PC-3 (cell line): Measurements from ENCODE around the gene IGIP. TPM values are rescaled to one million over a fixed set of nuclear protein-coding genes. Genes with fewer than 3 reads are reported as not detected.
A peak's percentile ranks its signal among the peaks of the same experiment; 100 is the strongest.

Experiments
- ATAC-seq: fragments of 200-7000 bp; cut with Tn5 transposase; 2 replicates; pipeline ENCODE4 v1.9.1; 2020; ENCODE audit warnings: mild to moderate bottlenecking, moderate library complexity
- BruUV-seq: library from RNA; stranded (reverse); fragments of 400-500 nt; replicated peaks from 2 replicates; lab custom pipeline; 2021; lab: Mats Ljungman, UMichigan
- CTCF ChIA-PET: fragments of 300-600 bp; sonication (Branson Sonifier 250); formaldehyde crosslinking; loops from one replicate; lab custom pipeline; 2022; ENCODE audit warnings: antibody characterized with exemption; lab: Charles Lee
- POLR2A ChIA-PET: fragments of 300-600 bp; sonication (Branson Sonifier 250); formaldehyde crosslinking; loops from one replicate; lab custom pipeline; 2022; ENCODE audit warnings: antibody characterized with exemption; ENCODE audit not compliant: unreplicated experiment; lab: Charles Lee
- DNase-seq: peaks from one replicate; pipeline ENCODE4 v3.0.0-alpha.2; 2015
- H2AFZ ChIP-seq: fragments of 300-600 bp; sonication (generic); 2 replicates; pipeline ENCODE4 v1.6.0; 2016; ENCODE audit warnings: antibody characterized with exemption, low read length
- H3F3A ChIP-seq: fragments of 300-600 bp; sonication (generic); one replicate; pipeline ENCODE4 v1.6.0; 2017; ENCODE audit warnings: antibody characterized with exemption, low read length, control low read depth, mild to moderate bottlenecking; ENCODE audit not compliant: unreplicated experiment
- H3K27ac ChIP-seq: fragments of 300-600 bp; sonication (generic); 2 replicates; pipeline ENCODE4 v1.5.1; 2016; ENCODE audit warnings: mild to moderate bottlenecking, low read length
- H3K27me3 ChIP-seq: fragments of 300-600 bp; sonication (generic); 2 replicates; pipeline ENCODE4 v1.6.1; 2016; ENCODE audit warnings: low read length, mixed read lengths
- H3K36me3 ChIP-seq: fragments of 300-600 bp; sonication (generic); 2 replicates; pipeline ENCODE4 v1.6.1; 2016; ENCODE audit warnings: low read depth, mixed run types, low read length, mixed read lengths
- H3K4me1 ChIP-seq: fragments of 300-600 bp; sonication (generic); 2 replicates; pipeline ENCODE4 v1.5.1; 2016; ENCODE audit warnings: low read length; ENCODE audit not compliant: insufficient read depth
- H3K4me2 ChIP-seq: fragments of 300-600 bp; sonication (generic); 2 replicates; pipeline ENCODE4 v1.6.0; 2016; ENCODE audit warnings: low read length
- H3K4me3 ChIP-seq: fragments of 300-600 bp; sonication (generic); 2 replicates; pipeline ENCODE4 v1.5.1; 2016; ENCODE audit warnings: mild to moderate bottlenecking, low read length, mixed read lengths
- H3K79me2 ChIP-seq: fragments of 300-600 bp; sonication (generic); 2 replicates; pipeline ENCODE4 v1.6.1; 2017; ENCODE audit warnings: low read length, mixed read lengths
- H3K9ac ChIP-seq: fragments of 300-600 bp; sonication (generic); 2 replicates; pipeline ENCODE4 v1.6.0; 2016; ENCODE audit warnings: mild to moderate bottlenecking, low read length
- H3K9me2 ChIP-seq: fragments of 300-600 bp; sonication (generic); replicated peaks from 2 replicates; pipeline ENCODE4 v1.6.1; 2016; ENCODE audit warnings: mixed run types, low read length, mixed read lengths
- H3K9me3 ChIP-seq: fragments of 300-600 bp; sonication (generic); 2 replicates; pipeline ENCODE4 v1.6.1; 2016; ENCODE audit warnings: low read length, mixed read lengths
- H4K20me1 ChIP-seq: fragments of 300-600 bp; sonication (generic); 2 replicates; pipeline ENCODE4 v1.6.1; 2016; ENCODE audit warnings: low read length, mixed read lengths
- CTCF ChIP-seq: fragments of 300-600 bp; sonication (generic); conservative IDR thresholded peaks from 2 replicates; pipeline ENCODE4 v1.5.1; 2017; ENCODE audit warnings: antibody characterized with exemption, low read depth, mild to moderate bottlenecking, low read length
- EZH2 ChIP-seq: fragments of 300-600 bp; sonication (generic); IDR thresholded peaks from one replicate; pipeline ENCODE4 v1.6.1; 2017; ENCODE audit warnings: antibody characterized with exemption, mild to moderate bottlenecking, low read length; ENCODE audit not compliant: unreplicated experiment
- EZH2phosphoT487 ChIP-seq: fragments of 300-600 bp; sonication (generic); IDR thresholded peaks from 2 replicates; pipeline ENCODE4 v1.6.1; 2018; ENCODE audit warnings: mild to moderate bottlenecking, antibody characterized with exemption, low read length, borderline replicate concordance
- intact Hi-C: fragments of 100-400 bp; cut with micrococcal nuclease; formaldehyde crosslinking; loops from 2 replicates; pipeline ENCODE4 v1.9.0; 2023
- total RNA-seq: library from RNA; depleted of rRNA; stranded (reverse); fragments of >200 nt; gene quantifications from 2 replicates; pipeline ENCODE4 v1.2.3, GENCODE V29; 2014

Gene IGIP
- total RNA-seq, 1 experiment from 2014 or later, result 1.3 TPM

GRCh38 chr5:140118302-140118936 lies 7.3 kb upstream of the IGIP start:
- Histone ChIP-seq H3K9me3 (no peaks in the 10 kb centered on the region), H2AFZ (no peak overlapping the region), H3K36me3 (no peaks in the 10 kb centered on the region), H3K79me2 (peaks cover 51% of the 10 kb centered on the region), H3F3A (no peaks in the 10 kb centered on the region), H3K9me2 (no peaks in the 10 kb centered on the region), H3K9ac (no peak overlapping the region), H3K27me3 (no peaks in the 10 kb centered on the region), H3K4me2 (peak overlapping the region; percentile 17; the same call in 1 of the 2 replicates), H4K20me1 (peaks cover 17% of the 10 kb centered on the region), H3K27ac (no peak overlapping the region), H3K4me1 (peaks cover 26% of the 10 kb centered on the region), H3K4me3 (no peak overlapping the region)
- BruUV-seq, result no TSS peak
- TF ChIP-seq EZH2 (no peak), CTCF (peak; percentile 47; the same call in 1 of the 2 replicates)
- ATAC-seq, result no peak
- POLR2A ChIA-PET, result interaction anchor here (0.6 kb wide), 1 partner anchor 9 kb away, joined by 5 read pairs; no protein-coding TSS in a partner anchor
- CTCF ChIA-PET, result interaction anchor here (0.5 to 0.7 kb wide), 3 partner anchors 26 to 348 kb away, joined by 3 to 5 read pairs (median 3); no protein-coding TSS in a partner anchor
- intact Hi-C loops, result no loop called here
- peak; percentile 44 for DNase-seq

GRCh38 chr5:140126315-140127012 lies 727 bp downstream of the IGIP start:
- Histone ChIP-seq H3K4me1 (peaks cover 11% of the 10 kb centered on the region), H2AFZ (no peak overlapping the region), H4K20me1 (no peaks in the 10 kb centered on the region), H3K36me3 (no peaks in the 10 kb centered on the region), H3K9ac (no peak overlapping the region), H3K9me2 (no peaks in the 10 kb centered on the region), H3K4me2 (no peak overlapping the region), H3K79me2 (peaks cover 12% of the 10 kb centered on the region; the same call in 1 of the 2 replicates), H3F3A (no peaks in the 10 kb centered on the region), H3K9me3 (no peaks in the 10 kb centered on the region), H3K27me3 (no peaks in the 10 kb centered on the region), H3K27ac (no peak overlapping the region), H3K4me3 (no peak overlapping the region)
- ChIA-PET CTCF (interaction anchor here (0.5 kb wide), 1 partner anchor 19 kb away, joined by 3 read pairs; no protein-coding TSS in a partner anchor), POLR2A (no interaction called here)
- TF ChIP-seq CTCF (no peak), EZH2phosphoT487 (no peak), EZH2 (no peak)
- intact Hi-C loops, result no loop called here
- ATAC-seq (no peak), DNase-seq (no peak)
- no TSS peak for BruUV-seq
